H4 (cell line): Measurements from ENCODE around the gene CRBN. TPM values are rescaled to one million over a fixed set of nuclear protein-coding genes. Genes with fewer than 3 reads are reported as not detected.

Experiments
- DNase-seq: peaks from one replicate; pipeline ENCODE4 v3.0.0-alpha.2; 2015; ENCODE audit warnings: low spot score
- total RNA-seq: library from RNA; depleted of rRNA; stranded (reverse); fragments of >200 nt; shearing (Covaris generic); gene quantifications from 2 replicates; pipeline ENCODE4 v1.2.3, GENCODE V29; 2014

The CRBN gene
- total RNA-seq, 1 experiment from 2014 or later, result 97.3 TPM

DNA sequence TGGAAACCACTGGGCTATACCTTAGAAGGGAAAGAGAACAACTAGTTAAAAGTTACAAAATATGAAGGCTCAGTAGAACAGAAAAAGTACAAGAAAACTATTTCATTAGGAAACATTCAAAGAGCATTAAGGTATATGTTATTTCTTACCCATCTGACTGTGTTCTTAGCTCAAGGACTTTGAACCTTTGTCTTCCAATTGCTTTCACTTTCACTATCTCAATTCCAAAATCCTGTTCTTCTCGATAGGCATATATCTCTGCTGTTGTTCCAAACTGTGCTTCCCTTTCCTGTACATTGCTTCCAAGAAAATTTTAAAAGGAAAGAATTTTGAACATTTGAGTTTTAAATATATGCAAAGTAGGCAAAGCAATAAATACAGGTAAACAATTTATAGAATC lies 6.9 kb downstream of the CRBN start:
- no peak for DNase-seq

DNA sequence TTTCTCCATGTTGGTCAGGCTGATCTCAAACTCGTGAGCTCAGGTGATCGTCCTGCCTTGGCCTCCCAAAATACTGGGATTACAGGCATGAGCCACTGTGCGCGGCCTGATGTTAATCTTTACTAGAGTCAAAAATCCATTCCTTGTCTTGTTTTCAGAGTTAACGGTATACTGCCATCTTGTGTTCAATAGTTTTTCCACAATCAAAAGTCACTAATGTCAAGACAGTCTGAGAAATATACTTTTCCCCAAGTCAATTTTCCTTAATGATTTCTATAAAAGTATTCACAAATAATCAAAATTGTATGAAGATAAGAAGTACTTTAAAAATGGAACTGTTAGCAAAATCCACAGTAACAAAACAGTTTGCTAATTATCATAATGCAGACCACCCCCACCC lies 8.5 kb downstream of the CRBN start:
- DNase-seq, result peak; percentile 42

DNA sequence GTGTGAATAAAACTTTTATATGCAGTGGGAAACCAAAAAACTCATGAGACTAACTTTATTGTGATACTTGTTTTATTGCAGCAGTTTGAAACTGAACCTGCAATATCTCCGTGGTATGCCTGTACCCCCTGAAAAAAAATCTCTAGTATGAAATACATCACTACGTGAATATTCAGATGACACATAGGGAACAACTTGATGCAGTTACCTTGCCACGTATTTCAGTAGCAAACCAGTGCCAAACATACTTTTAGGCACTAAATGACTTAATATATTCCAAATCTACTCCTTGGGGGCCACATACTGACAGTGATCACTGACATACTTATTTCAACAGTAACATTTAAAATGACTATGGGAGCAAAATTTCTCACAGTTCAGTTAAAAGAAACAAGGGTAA lies 13.8 kb downstream of the CRBN start:
- DNase-seq, result no peak

- DNase-seq, result no peak
These were observed 14.2 kb downstream of the CRBN start for GRCh38 chr3:3165241-3165640.

GRCh38 chr3:3160826-3161225 lies 18.7 kb downstream of the CRBN start:
- DNase-seq, result no peak

DNA sequence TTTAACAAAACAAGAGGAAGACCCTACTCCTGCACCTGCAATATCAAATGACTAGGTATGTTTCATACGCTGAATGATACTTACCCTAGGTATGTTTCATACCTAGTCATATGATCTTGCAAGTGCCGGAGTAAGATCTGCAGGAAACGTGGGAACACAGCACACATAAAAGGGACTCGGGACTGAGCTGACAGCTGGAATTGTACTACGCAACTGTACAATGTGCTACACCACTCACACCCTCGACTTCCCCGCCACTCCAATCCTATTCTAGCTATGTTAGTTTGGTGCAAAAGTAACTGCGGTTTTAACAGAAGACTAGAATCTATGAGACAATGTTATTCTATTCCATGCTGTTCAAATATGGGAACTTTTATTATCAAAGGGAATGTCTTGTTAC lies 22.0 kb downstream of the CRBN start:
- no peak for DNase-seq

DNA sequence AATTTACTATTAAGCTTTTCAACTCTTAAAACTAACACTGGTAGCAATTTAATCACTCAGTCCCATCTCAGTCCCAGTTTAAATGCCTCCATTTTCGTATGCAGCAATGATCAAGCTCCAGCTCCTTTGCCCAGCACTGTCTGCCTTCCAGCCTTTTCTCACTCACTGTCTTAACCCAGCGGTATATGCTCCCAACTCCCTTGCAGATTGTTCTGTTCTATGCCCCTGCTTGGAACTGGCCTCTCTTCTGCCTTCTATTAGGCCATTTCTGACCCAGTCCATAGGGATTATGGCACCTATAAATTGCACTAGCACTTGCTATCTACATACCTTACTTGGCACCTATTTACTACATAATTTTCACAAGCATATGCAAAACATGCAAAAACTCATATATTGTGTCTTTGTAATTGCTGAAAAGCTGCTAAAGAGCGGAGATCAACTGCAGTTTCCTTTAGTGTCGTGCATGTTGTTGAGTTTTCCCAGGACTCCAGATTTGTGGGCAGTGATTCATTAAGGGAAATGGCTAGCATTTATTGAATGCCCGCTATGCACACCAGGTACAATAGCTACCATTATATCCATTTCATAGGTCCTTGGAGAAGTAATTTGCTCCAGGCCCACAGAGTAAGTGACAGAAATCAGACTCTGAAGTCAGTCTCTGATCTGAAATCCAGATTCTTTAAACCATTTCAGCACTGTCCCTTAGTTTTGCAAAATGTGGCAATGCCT lies 24.4 kb downstream of the CRBN start:
- DNase-seq, result no peak

GRCh38 chr3:3151513-3151912 lies 28.0 kb downstream of the CRBN start:
- no peak for DNase-seq

DNA sequence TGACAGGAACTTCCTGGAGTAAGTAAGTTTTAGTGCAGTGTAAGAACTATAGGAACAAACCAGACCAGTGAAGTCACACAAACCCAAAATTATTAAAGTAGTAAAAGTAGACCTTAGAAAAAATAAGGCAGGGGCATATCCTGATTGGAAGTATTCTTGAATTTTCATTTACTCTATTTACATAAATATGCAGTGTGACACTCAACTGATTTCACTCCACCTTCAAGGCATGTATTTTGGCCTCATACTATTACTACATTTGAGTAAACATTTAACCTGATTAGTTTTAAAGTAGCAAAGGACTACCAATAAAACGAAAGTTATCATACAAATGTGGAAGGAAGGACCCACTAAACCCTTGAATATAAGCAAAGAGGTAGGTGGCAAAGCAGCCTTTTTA lies 29.9 kb downstream of the CRBN start:
- DNase-seq, result no peak

GRCh38 chr3:3145831-3146230 lies 33.7 kb downstream of the CRBN start:
- no peak for DNase-seq

- no peak for DNase-seq
These were observed 37.6 kb downstream of the CRBN start for GRCh38 chr3:3141939-3142338.

DNA sequence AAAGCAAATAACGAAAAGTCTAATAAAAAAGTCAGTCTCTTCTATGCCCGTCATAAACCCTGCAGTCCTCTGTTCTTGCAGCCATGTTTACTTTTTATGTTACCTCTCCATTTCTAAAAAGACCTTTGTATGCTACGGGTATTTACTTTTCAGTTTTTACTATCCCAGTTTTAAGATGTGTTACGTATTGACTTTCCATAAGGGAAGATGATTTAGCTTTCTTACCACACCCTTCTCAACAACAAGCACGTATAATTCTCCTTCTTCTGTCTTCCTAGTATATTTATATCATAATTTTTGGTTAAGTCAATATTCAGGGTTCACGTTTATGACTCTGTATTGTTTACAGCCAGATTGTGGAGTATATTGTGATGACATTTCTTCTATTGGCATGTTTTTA lies 42.0 kb downstream of the CRBN start:
- no peak for DNase-seq

DNA sequence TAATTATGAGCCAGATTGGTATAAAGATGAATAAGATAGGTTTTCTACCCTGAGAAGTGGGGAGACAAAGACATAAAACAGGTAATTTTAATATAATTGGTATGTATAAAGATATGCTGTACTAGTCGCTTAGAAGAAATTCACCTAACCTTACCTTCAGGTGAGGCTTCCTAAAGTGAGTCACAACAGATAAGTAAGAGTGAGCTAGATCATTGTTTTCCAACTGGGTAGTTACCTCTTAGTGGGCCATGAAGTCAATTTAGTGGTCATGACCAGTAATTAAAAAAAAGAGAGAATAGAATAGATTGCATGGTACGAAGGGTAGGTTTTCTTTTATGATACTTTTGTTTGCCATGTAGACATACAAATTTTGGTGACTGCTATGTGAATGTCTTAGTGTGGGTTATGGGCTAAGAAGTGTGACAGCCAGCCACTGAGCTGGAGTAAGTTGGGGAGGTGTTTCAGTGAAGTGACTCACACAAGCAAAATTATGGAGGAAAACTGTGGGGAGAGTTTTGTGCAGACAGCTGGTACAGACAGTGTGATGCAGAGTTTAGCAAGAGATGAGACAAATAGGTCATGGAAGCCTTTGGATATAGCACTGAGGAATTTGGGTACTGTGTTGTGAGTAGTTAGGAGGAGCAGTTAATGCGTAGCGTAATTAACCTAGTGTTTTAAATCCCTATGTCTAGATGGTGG lies 44.6 kb downstream of the CRBN start:
- no peak for DNase-seq

- DNase-seq, result no peak
These were observed 46.0 kb downstream of the CRBN start for GRCh38 chr3:3133500-3133899.

DNA sequence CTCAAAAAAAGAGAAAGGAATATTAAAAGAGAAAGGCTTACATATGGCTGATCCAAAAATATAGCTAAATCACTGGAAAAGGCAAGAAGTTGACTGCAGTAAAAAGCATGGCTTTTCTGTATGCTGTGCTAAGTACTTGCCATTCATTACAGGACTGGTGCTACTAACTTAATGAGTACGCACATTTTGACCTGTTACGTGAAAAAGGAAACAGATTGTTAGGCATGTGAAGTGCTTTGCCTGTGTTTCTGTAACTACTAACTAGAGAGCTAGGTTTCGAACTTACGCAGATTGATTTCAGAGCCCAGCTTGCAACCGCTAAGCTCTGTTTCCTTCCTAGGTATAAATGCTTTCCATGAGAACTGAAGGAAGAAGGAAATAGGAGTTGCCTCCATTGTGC lies 49.9 kb downstream of the CRBN start:
- DNase-seq, result no peak

DNA sequence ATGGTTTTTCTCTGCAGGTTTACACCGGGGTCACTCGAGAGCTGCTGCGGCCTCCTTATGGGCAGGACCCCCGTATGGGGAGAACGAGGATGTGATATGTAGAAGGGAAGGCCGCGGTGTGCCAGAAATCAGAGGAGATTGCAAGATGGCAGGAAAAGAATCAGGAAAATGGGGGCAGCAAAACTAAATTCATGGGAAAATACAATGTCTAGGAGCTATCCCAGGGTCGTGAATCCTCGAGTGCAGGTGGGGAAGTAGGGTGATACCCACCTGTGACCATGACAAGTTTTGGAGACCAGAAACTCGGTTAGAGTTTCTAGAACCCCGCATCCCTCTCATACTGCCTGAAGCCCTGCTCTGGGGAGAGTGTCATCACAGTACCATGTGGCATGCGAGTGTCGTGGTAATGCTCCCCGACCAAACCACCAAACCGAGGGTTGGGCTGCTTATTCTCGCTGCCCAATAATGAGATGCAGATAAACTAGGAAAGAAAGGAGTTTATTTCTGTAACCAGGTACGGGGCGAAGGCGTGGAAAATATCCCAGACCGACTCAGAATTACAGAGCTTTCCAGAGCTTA lies 52.0 kb downstream of the CRBN start:
- DNase-seq, result peak; percentile 11

- DNase-seq, result peak; percentile 95
These were observed 52.7 kb downstream of the CRBN start, which contains the start of gene TRNT1 for GRCh38 chr3:3126477-3127431. TSS of gene TRNT1 (plus strand) at chr3:3126940. CDS start at chr3:3129041, 2,101 bp downstream.

GRCh38 chr3:3125977-3126376 lies 53.5 kb downstream of the CRBN start:
- DNase-seq, result no peak

DNA sequence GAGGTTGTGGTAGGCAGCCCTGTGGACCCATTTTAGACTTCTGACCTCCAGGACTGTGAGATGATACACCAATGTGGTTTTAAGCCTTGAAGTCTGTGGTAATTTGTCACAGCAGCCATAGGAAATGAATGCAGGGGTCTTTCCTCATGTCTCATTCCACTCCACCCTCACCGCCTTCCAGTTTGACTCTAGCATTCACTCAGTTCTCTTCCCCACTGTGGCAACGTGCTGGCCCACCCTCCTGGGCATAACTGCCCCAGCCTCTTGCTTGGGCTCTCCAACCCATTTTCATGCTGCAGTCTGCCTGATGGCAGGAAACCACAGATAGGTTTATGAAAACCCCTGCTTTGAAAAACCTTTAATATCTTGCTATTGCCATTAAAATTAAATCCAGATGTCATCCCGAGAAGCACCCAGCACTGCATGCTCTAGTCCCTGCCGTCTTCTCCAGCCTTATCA lies 60.1 kb downstream of the CRBN start:
- no peak for DNase-seq

- DNase-seq, result no peak
These were observed 61.8 kb downstream of the CRBN start for GRCh38 chr3:3117651-3118050.

DNA sequence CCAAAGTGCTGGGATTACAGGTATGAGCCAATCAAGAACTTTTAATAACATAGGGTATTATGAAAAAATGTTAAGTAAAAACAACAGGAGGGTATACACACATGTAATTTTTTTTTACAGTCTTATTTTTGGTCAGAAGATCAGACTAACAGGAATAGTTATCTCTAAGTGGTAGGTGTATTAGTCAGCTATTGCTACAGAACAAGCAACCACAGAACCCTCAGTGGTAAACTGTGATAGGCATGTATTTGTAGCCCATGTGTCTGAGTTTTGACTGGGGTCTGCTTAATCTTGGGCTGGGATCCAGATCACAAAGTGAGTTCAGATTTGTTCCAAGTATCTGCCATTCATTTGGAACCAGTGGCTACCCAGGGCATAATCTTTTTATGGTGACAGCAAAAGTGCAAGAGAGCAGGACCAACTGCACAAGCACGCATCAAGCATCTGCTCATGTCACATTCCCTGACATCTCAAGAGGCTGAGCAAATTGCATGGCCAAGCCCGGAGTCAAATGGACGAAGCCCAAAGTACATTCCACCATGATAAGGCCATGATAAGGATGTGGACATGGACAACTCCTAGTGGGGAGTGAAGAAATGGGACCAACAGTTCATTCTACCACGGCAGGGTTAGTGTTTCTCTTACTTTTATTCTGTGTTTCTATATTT lies 66.3 kb downstream of the CRBN start:
- DNase-seq, result no peak
